Amniotic stem cell (primary cell): ENCODE results near the gene RAB40C.

Experiments
- DNase-seq: peaks from one replicate; lab custom pipeline; 2025; lab: John Stamatoyannopoulos, UW

RAB40C gene

DNA sequence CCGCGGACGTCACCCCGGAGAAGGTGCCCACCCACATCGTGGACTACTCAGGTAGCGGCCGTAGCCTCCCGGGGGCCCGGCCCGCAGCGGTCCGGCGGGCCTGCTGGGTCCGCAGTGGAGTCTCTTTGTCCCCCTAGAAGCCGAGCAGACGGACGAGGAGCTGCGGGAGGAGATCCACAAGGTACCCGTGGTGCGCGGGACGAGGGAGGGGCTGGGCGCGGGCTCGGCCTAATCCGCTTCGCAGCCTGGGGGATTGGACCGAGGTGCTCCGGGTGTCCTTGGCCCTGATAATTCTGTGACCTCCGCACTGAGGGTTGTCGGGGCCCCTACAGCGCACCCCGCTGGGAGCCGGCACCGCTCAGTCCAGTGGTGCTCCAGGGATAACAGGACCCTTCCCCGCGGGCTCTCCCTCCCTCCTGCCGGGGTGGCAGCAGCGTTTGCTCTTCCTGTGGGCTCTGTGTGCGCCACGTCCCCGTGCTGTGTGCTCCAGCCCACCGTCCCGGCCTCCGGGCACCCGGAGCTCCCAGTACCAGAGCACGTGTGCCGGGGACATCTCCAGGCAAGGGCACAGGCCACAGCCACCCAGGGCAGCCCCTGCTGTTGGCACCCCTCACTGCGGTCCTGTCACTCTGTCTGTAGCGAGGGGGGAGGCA, 78.8 kb downstream of the RAB40C start:
- DNase-seq: no peak

DNA sequence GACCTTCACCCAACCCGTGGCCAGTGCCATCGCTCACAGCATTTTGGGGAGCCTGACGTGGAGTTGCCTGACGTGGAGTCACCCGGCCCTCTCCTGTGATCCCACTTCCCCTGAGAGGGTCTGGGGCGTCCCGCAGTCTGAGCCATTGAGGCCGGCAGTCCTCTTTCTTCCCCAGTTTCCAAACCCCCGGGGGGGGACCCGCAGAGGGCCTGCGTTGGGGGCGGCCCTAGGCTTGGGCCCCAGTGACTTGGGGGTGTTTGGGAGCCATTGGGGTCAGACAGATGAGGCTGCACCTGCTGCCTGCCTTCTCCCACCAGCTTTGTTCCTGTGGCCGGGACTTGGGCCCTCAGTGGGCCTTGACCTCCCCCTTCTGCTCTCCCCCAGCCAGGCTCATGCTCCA, 79.8 kb downstream of the RAB40C start:
- DNase-seq: no peak

DNA sequence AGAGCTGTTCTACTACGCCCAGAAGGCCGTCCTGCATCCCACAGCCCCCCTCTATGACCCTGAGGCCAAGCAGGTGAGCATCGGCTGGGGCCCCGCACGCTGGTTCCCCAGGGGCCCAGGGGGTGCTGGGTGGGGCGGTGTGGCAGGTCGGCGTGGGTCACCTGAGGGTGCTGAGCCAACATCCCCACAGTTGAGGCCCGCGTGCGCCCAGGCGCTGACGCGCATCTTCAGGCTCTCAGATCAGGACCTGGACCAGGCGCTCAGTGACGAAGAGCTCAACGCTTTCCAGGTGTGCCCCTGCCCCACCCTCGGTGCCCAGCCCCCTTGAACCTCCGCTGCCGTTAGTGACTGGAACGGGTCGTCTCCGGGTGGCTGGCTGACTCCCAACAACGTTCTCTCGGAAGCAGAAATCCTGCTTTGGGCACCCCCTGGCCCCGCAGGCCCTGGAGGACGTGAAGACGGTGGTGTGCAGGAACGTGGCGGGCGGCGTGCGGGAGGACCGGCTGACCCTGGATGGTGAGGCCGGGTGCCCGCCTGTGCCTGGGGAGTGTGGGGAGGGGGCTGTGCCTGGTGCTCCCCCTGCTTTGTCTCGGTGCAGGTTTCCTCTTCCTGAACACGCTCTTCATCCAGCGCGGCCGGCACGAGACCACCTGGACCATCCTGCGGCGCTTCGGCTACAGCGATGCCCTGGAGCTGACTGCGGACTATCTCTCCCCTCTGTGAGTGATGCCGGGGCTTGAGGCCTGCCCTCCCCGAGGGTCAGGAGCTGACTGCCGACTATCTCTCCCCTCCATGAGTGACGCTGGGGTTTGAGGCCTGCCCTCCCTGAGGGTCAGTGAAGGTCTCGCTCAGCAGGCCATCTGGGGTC, 80.9 kb downstream of the RAB40C start:
- DNase-seq: no peak

DNA sequence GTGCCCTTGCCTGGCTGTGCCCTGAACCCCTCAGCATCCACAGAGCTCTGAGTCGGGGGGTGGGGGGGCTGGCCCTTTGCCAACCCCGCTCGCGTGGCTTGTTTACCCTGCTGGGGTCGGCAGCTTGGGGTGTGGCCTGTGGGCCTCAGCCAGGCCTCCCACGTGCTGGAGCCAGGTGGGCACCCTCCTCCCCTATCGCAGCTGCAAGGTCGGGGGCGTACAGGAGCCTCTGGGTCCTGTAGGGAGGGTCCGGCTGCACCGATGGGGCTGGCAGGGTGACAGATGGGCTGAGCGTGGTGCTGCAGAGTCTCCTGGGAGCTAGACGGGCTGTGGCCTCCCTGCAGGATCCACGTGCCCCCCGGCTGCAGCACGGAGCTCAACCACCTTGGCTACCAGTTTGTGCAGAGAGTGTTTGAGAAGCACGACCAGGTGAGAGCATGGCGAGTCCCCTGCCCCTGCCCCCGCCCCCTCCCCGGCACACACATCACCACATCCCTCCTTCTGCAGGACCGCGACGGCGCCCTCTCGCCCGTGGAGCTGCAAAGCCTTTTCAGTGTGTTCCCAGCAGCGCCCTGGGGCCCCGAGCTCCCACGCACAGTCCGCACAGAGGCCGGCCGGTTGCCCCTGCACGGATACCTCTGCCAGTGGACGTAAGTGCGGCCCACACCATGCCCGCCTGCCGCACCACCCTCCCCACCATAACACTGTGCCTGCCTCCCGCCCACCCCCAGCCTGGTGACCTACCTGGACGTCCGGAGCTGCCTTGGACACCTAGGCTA, 81.7 kb downstream of the RAB40C start:
- no peak for DNase-seq

GRCh38 chr16:672371-672770, 82.5 kb downstream of the RAB40C start:
- no peak for DNase-seq

DNA sequence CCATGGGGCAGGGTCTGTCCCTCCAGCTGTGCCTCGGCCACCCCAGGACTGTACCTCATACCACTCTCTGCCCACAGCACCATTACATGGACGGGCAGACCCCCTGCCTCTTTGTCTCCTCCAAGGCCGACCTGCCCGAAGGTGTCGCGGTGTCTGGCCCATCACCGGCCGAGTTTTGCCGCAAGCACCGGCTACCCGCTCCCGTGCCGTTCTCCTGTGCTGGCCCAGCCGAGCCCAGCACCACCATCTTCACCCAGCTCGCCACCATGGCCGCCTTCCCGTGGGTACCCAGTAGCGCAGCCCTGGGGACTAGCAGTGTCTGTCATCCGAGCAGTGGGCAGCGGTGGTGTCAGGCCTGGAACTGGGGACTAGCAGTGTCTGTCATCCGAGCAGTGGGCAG, 83.0 kb downstream of the RAB40C start:
- no peak for DNase-seq

DNA sequence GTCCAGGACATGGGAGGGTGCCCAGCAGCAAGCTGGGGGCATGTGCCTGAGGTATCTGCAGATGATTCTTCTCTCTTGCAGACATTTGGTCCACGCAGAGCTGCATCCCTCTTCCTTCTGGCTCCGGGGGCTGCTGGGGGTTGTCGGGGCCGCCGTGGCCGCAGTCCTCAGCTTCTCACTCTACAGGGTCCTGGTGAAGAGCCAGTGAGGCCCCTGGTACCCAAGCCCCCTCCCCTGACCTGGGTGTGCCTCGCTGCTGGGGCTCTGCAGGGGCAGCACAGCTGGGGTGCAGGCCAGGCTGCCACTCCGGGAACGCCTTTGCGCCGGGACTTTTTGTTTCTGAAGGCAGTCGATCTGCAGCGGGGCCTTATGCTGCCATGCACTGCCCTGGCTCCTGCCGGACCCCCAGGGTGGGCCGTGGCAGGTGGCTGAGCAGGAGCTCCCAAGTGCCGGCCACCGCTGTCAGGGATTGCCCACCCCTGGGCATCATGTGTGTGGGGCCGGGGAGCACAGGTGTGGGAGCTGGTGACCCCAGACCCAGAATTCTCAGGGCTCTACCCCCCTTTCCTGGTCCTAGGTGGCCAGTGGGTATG, 83.6 kb downstream of the RAB40C start:
- no peak for DNase-seq

- DNase-seq: no peak
These were observed 84.5 kb downstream of the RAB40C start for GRCh38 chr16:674214-674881.

DNA sequence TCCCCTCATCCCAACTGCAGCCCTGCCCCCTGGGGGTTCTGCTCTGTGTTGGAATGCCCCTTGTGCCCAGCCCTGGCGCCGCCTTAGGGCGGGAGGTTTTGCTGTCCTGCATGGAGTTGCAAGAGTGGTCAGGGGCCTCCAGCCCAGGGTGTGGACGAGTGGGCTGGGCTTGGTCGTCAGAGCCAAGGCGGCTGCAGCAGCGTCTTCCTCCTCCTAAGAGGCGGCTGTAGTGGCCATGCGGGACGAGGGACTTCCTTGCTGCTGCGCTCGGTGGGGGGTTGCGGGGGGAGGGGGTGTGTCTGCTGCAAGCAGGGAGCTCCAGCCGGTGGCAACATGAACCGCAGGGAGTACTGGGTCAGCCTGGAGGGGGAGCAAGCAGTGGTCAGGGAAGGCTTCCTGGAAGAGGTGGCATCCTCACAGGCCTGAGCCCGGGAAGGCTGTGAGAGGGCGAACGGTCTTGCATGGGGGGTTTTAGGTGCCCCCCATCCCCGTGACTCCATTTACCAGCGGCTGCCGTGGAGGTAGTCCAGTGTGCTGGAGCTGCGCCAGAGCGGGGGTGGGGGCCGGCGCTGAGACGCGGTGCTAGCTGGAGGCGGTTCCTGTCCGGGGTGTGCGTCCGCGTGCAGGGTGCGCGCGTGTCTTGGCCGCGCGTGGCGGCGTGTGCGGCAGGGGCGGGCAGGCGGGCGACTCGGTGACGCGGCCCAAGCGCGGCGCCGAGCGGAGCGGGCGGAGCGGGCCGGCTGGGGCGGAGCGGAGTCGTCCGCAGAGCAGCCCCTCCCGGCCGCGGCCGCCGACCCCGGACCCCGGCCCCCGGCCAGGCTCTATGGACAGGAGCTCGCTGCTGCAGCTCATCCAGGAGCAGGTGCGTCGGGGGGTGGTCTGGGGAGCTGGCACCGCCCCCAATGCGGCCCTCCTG, 85.4 kb downstream of the RAB40C start, which contains the start of gene RHBDL1:
Gene RHBDL1 (plus strand): TSS at position 704 of the 916 bp plus-strand sequence. CDS start 120 bp downstream, at position 824.
- DNase-seq: no peak

- DNase-seq: no peak
These were observed 86.2 kb downstream of the RAB40C start for GRCh38 chr16:675884-676564.

GRCh38 chr16:676565-676902, 86.7 kb downstream of the RAB40C start:
- DNase-seq: no peak

DNA sequence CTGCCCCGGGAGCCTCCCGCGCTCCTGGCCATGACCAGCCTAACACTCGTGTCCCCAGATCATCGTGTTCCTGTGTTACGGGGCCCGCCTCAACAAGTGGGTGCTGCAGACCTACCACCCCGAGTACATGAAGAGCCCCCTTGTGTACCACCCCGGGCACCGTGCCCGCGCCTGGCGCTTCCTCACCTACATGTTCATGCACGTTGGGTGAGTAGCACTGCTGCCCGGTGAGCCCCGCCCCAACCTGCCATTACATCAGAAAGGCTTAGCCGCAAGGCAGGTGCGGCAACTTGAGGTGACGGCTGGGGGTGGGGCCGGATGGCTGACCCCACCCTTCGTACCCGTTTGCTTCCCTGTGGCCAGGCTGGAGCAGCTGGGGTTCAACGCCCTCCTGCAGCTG, 87.0 kb downstream of the RAB40C start:
- DNase-seq: no peak

- DNase-seq: no peak
These were observed 87.7 kb downstream of the RAB40C start for GRCh38 chr16:677316-678190.

DNA sequence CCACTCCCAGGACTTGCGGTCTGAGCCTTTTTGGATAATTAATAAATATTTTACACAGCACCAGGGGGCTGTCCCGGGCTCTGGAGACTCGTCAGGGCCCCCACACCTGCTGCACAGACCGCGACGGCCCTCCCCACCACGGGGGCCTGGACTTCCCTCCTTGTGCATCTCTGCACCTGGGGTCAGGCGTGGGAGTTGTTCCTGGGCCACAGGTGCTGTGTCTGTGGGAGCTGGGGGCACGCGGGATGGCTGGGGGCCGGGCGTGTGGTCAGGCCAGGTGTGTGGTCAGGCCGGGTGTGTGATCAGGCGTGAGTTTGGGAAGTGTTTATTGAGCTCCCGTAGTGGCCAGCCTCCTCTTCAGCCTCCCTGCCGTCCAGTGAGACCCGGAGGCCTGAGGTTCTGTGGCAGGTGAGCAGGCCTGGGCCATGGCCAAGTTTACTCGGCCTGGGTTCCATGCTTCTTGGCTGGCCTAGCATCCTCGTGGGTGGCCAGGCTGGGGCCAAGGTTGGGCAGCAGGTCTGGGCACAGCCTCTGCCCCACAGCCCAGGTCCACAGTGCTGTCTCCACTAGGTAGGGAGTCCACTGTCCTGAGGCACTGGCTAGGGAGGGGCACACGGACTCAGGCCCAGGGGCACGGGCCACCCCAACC, 88.5 kb downstream of the RAB40C start:
- no peak for DNase-seq
